GM10847 (cell line): ENCODE results near the gene SLC22A7.

Experiments
- POLR2A ChIP-seq: IDR thresholded peaks from 2 replicates; pipeline ENCODE4 v1.6.1; 2011; ENCODE audit not compliant: insufficient read length; ENCODE audit errors: extremely low read depth

SLC22A7 gene

GRCh38 chr6:43275801-43276576, 22.1 kb upstream of the SLC22A7 start:
- no peak for TF ChIP-seq POLR2A

- no peak for TF ChIP-seq POLR2A
Measured at GRCh38 chr6:43276577-43277305, 21.3 kb upstream of the SLC22A7 start.

- TF ChIP-seq POLR2A, result no peak
Measured at GRCh38 chr6:43277306-43277642, 20.8 kb upstream of the SLC22A7 start.

- TF ChIP-seq POLR2A, result no peak
Measured at GRCh38 chr6:43277643-43278523, 20.2 kb upstream of the SLC22A7 start.

GRCh38 chr6:43278524-43279078, 19.5 kb upstream of the SLC22A7 start:
- no peak for TF ChIP-seq POLR2A

- no peak for TF ChIP-seq POLR2A
Measured at GRCh38 chr6:43280234-43280633, 17.8 kb upstream of the SLC22A7 start.

GRCh38 chr6:43282060-43282459, 16.0 kb upstream of the SLC22A7 start:
- no peak for TF ChIP-seq POLR2A

- no peak for TF ChIP-seq POLR2A
Measured at GRCh38 chr6:43282636-43283513, 15.2 kb upstream of the SLC22A7 start.

GRCh38 chr6:43283514-43283901, 14.6 kb upstream of the SLC22A7 start:
- TF ChIP-seq POLR2A, result no peak

GRCh38 chr6:43283905-43284304, 14.2 kb upstream of the SLC22A7 start:
- no peak for TF ChIP-seq POLR2A

GRCh38 chr6:43284991-43285781, 12.9 kb upstream of the SLC22A7 start:
- no peak for TF ChIP-seq POLR2A

GRCh38 chr6:43285832-43286231, 12.2 kb upstream of the SLC22A7 start:
- TF ChIP-seq POLR2A, result no peak

GRCh38 chr6:43286456-43286979, 11.5 kb upstream of the SLC22A7 start:
- no peak for TF ChIP-seq POLR2A

- no peak for TF ChIP-seq POLR2A
Measured at GRCh38 chr6:43286980-43287716, 10.9 kb upstream of the SLC22A7 start.
